ENCODE data around the gene LMOD2. TPM values are rescaled to one million over a fixed set of nuclear protein-coding genes. Genes with fewer than 3 reads are reported as not detected.

The LMOD2 gene
- polyA plus RNA-seq, 3 donors, result 0.09 TPM; not detected in 2

DNA sequence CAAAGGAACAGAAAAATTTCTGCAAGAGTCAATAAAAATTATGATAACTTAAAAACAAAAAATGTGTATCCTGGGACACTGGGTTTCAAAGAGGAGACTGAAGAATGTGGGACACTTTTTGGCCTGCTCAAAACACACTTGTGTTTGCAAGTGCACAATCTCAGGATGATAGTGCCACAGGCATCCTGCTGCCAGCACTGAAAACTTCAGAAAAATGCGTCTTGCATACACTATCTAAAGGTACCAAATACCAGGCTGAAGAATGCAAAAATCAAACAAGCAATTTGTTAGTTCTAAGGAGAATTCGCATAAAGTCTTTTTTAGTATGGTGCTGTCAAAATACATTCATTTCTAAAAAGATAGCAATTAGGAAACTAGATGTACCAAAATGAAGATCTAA is 55.0 kb downstream of the LMOD2 start:
- Histone ChIP-seq H3K4me3 (replicated peaks in 1 of 3; ENCODE audit: low read depth in 2 of 3, low read length in 3 of 3) (no peak overlapping the region), H3K36me3 (replicated peaks in 1 of 2; ENCODE audit: control insufficient read depth in 1 of 2, insufficient read depth in 2 of 2, low read length in 2 of 2) (peaks cover 30 to 34% of the 10 kb centered on the region in 2 donors), H3K27ac (ENCODE audit: low read depth in 1 of 2, low read length in 2 of 2) (no peak overlapping the region), H2AFZ (ENCODE audit: insufficient read depth, low read depth, low read length, poor library complexity, severe bottlenecking) (no peak overlapping the region), H3K9me3 (replicated peaks in 1 of 2; ENCODE audit: control insufficient read depth in 1 of 2, insufficient read depth in 1 of 2, low read length in 2 of 2) (no peaks in the 10 kb centered on the region), H3K9ac (ENCODE audit: insufficient read depth, low read length, poor library complexity, severe bottlenecking) (no peak overlapping the region), H4K20me1 (ENCODE audit: insufficient read depth, low read length) (peaks cover 58% of the 10 kb centered on the region), H3K4me1 (ENCODE audit: control insufficient read depth in 1 of 2, insufficient read depth in 2 of 2, low read length in 2 of 2) (peaks cover 0 to 5% of the 10 kb centered on the region in 2 donors), H3K4me2 (replicated peaks; ENCODE audit: extremely low read depth, low read length, poor library complexity, severe bottlenecking) (no peak overlapping the region), H3K27me3 (ENCODE audit: control insufficient read depth in 2 of 2, insufficient read depth in 2 of 2, low read length in 2 of 2) (no peaks in the 10 kb centered on the region), H3K79me2 (ENCODE audit: insufficient read depth, low read length) (peaks cover 13% of the 10 kb centered on the region)
- no CpG with 5 or more reads among the region's 2 CpGs for WGBS (ENCODE audit: insufficient coverage)
- TF ChIP-seq CTCF (IDR thresholded peaks at IDR 0.05), result no peak
- Mint-ChIP-seq H3K4me1 (peaks cover 11% of the 10 kb centered on the region), H3K27me3 (ENCODE audit: low read depth in 3 of 3) (no peaks in the 10 kb centered on the region), H3K9me3 (no peaks in the 10 kb centered on the region), H3K4me3 (no peak overlapping the region), H3K27ac (no peak overlapping the region), H3K36me3 (peaks cover 25 to 26% of the 10 kb centered on the region in 2 donors)
- intact Hi-C loops (cut with micrococcal nuclease), result no loop called here
- no peak for DNase-seq

DNA sequence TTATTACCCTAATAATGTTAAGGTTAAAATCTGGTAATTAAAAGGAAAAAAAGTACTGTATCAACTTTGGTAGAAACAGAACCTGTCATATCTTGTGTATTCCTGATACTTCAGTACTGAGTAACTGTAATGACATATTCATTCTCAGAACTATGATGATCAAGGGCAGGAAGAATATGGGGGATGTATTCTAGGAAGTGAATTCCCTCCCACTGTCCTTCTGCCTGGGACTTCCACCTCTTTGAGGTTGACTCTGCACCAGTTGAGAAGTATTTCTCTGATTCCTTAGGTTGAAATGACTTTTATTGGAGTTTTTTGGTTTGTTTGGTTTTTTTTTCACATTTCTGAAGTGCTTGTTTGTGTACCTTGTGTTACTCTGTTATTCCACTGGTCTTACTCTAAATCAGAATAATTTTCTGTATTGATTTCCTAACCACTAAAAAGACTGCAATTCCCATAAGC is 56.2 kb downstream of the LMOD2 start:
- Histone ChIP-seq H3K9ac (ENCODE audit: insufficient read depth, low read length, poor library complexity, severe bottlenecking) (no peak overlapping the region), H3K4me1 (ENCODE audit: control insufficient read depth in 1 of 2, insufficient read depth in 2 of 2, low read length in 2 of 2) (peaks cover 0 to 5% of the 10 kb centered on the region in 2 donors), H3K27ac (ENCODE audit: low read depth in 1 of 2, low read length in 2 of 2) (no peak overlapping the region), H3K4me3 (replicated peaks in 1 of 3; ENCODE audit: low read depth in 2 of 3, low read length in 3 of 3) (no peak overlapping the region), H3K27me3 (ENCODE audit: control insufficient read depth in 2 of 2, insufficient read depth in 2 of 2, low read length in 2 of 2) (no peaks in the 10 kb centered on the region), H4K20me1 (ENCODE audit: insufficient read depth, low read length) (peaks cover 70% of the 10 kb centered on the region), H3K4me2 (replicated peaks; ENCODE audit: extremely low read depth, low read length, poor library complexity, severe bottlenecking) (no peak overlapping the region), H3K79me2 (ENCODE audit: insufficient read depth, low read length) (peaks cover 22% of the 10 kb centered on the region), H2AFZ (ENCODE audit: insufficient read depth, low read depth, low read length, poor library complexity, severe bottlenecking) (no peak overlapping the region), H3K36me3 (replicated peaks in 1 of 2; ENCODE audit: control insufficient read depth in 1 of 2, insufficient read depth in 2 of 2, low read length in 2 of 2) (peaks cover 20 to 23% of the 10 kb centered on the region in 2 donors), H3K9me3 (replicated peaks in 1 of 2; ENCODE audit: control insufficient read depth in 1 of 2, insufficient read depth in 1 of 2, low read length in 2 of 2) (no peaks in the 10 kb centered on the region)
- peaks cover 11% of the 10 kb centered on the region for H3K4me1 Mint-ChIP-seq
- H3K9me3 Mint-ChIP-seq, result no peaks in the 10 kb centered on the region
- no peaks in the 10 kb centered on the region for H3K27me3 Mint-ChIP-seq (ENCODE audit: low read depth in 3 of 3)
- H3K27ac Mint-ChIP-seq, result no peak overlapping the region
- no peak overlapping the region for H3K4me3 Mint-ChIP-seq
- TF ChIP-seq CTCF (IDR thresholded peaks at IDR 0.05), result no peak
- no peak for DNase-seq
- H3K36me3 Mint-ChIP-seq, result peaks cover 18 to 23% of the 10 kb centered on the region in 2 donors
- intact Hi-C loops (cut with micrococcal nuclease), result no loop called here
